GM12874 (cell line): ENCODE results near the gene ST3GAL3.

Source experiments
- TF ChIP-seq, protein P1 (sequence below): IDR thresholded peaks from 2 replicates; pipeline ENCODE4 v1.5.1; 2011; ENCODE audit warnings: low read depth, mild to moderate bottlenecking, control low read depth, low read length, moderate library complexity; ENCODE audit not compliant: insufficient read depth

ST3GAL3 gene

DNA sequence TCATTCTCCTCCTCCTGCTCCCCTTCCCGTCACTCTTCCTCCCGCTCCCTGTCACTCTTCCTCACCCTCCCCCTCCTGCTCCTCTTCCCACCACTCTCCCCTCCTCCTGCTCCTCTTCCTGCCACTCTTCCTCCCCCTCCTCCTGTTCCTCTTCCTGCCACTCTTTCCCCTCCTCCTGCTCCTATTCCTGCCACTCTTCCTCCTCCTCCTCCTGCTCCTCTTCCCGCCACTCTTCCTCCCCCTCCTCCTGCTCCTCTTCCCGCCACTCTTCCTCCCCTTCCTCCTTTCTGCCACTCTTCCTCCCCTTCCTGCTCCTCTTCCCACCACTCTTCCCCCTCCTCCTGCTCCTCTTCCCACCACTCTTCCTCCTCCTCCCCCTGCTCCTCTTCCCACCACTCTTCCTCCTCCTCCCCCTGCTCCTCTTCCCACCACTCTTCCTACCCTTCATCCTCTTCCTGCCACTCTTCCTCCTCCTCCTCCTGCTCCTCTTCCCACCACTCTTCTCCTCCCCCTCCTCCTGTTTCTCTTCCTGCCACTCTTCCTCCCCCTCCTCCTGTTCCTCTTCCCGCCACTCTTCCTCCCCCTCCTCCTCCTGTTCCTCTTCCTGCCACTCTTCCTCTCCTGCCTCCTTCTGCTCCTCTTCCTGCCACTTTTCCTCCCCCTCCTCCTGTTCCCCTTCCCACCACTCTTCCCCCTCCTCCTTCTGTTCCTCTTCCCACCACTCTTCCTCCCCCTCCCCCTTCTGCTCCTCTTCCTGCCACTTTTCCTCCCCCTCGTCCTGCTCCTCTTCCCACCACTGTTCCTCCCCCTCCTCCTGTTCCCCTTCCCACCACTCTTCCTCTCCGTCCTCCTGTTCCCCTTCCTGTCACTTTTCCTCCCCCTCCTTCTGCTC is 197.6 kb downstream of the ST3GAL3 start:
- TF ChIP-seq, protein P1, sequence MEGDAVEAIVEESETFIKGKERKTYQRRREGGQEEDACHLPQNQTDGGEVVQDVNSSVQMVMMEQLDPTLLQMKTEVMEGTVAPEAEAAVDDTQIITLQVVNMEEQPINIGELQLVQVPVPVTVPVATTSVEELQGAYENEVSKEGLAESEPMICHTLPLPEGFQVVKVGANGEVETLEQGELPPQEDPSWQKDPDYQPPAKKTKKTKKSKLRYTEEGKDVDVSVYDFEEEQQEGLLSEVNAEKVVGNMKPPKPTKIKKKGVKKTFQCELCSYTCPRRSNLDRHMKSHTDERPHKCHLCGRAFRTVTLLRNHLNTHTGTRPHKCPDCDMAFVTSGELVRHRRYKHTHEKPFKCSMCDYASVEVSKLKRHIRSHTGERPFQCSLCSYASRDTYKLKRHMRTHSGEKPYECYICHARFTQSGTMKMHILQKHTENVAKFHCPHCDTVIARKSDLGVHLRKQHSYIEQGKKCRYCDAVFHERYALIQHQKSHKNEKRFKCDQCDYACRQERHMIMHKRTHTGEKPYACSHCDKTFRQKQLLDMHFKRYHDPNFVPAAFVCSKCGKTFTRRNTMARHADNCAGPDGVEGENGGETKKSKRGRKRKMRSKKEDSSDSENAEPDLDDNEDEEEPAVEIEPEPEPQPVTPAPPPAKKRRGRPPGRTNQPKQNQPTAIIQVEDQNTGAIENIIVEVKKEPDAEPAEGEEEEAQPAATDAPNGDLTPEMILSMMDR, result no peak

DNA sequence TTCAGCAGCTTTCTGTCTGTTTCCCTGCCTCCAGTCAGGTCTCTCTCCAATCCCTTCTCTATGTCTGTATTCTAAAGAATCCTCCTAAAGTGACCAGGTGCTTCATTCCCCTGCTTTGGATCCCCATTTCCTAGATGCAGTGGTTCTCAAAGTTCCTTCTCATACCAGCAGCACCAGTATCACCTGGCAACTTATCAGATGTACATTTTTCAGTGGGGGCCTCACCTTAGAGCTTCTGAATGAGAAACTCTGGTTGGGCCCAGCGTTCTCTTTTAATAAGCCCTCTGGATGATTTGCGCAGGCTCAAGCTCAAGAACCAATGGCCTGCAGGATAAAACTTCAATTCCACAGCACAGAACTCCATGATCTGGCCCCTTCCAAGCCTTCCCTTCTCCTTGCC is 200.9 kb downstream of the ST3GAL3 start:
- TF ChIP-seq, protein P1, result no peak

DNA sequence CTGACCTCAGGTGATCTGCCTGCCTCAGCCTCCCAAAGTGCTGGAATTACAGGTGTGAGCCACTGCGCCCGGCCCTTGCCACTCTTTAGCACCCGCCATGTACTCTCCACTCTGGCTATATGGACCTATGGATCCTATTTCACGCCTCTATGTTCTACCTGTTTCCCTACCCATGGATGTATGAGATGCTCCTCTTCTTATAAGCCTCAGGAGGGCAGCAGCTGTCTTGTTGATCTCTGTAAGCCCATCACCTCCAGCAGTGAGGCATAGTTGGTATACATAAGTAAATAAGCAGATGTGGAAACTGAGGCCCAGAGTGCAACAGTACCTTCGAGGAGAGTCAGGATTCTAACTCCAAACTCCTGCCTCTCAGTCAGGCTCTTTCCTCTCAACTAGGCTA is 201.5 kb downstream of the ST3GAL3 start:
- TF ChIP-seq, protein P1, result no peak

DNA sequence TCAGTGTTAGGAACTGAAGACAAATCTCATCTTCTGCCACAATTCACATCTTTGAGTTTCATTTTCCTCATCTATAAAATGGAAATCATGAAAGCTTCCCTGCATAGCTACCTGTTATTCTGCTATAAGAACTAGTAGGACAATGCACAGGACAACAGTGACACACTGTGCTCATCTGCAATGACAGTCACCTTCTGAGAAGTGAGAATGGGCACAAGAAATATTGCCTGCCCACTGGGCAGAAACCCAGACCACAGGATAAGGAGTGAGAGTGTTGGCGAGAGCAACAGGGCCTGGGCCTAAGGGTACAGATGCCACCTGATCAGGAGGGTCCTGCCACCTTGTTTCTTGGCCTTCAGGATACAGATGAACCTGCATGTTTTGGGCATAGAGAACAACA is 203.0 kb downstream of the ST3GAL3 start:
- TF ChIP-seq, protein P1, result 0 out of 2 replicates have a peak, but pooled peaks have one; percentile 19

DNA sequence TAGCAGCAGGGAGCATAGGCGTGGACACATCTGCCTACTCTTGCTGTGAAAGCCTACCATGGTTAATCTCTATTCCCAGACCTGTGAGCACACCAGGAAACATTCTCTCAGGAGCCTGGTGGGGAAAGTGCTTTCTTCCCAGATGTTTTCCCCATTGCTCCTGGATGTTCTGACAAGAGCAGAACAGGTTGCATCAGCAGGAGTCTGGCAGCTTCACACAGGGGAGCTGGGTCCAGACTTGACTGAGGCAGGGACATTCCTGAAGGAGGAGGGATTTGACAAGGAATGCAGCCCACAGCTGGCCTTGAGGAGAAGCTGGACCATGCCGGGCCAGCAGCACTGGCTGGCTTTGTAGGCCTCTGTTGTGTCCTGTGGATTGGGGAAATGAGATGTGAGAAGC is 205.3 kb downstream of the ST3GAL3 start:
- TF ChIP-seq, protein P1, result no peak

DNA sequence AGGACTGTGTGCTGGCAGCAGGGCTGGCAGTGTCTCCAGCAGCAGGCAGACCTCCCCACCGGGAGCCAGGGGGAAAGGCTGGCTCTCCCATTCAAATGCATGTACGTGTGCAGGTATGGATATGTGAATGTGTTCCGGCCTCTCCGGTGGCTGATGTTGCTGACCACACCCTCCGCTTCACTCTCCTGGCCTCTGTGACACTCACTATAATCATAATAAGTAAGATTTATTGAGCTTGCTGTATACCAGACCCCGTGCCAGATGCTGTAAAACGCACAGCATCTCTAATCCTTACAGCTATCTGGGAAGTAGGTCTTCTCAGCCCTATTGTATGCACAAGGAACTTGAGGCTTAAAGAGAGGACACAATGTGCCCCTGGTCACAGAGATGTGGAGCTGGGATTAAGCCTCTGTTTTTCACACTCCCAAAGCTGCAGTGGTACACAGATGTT is 205.7 kb downstream of the ST3GAL3 start:
- TF ChIP-seq, protein P1, result no peak

DNA sequence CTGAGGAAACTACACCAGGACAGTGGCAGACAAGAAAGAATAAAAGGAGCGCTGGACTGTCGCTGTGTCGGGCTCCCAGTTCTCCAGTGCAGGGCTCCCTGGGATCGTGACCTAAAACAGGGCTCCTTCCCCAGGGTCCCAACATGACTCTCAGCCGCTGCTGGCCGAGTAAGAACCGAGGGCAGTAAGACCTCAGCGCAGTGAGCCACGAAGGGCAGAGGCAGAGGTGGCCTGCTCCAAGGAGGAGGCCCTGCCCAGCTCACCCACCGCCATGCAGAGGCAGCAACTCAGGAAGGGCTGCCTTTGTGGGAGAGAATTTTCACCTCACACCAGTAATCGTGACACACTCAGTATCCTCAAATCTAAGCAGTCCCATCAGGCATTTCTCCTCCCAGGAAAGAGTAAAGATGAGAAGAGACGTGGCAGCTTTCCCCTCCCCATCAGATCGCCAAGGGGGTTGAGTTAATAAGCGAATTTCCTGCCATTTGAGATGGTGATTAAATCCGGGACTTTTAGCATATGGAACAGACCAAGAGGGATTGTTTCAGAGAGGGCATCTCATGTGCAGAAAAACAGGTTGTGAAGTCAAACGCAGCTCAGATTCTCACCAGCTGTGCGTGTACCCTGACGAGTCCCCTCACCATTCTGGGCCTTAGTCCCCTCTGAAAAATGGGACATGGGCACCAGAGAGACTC is 206.5 kb downstream of the ST3GAL3 start:
- TF ChIP-seq, protein P1, result no peak
